ENCODE measurements around the gene DOCK2. TPM values are rescaled to one million over a fixed set of nuclear protein-coding genes. Genes with fewer than 3 reads are reported as not detected.
A peak's percentile ranks its signal among the peaks of the same experiment; 100 is the strongest.

DOCK2 gene
- total RNA-seq, 1 donor from 2014 or later, result 1.1 TPM

DNA sequence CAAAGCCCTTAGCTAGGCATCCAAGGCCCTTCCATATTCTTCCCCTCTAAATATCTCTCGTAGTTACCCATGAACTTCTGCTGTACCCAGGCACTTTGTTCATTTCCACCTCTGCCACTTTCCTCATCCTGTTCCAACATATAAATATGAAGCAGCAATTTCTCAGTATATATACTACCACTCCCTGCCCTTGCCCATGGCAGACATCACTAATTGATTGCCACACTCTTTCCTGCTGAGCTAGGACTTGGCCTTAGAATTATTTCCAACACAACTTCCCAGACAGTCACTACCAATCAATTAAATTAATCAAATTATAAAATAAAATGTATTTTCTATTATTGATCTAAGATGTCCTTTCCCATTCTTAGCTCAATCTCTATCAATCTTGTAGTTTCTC is 334.7 kb downstream of the DOCK2 start:
- Mint-ChIP-seq H3K4me3 (no peak overlapping the region), H3K27me3 (ENCODE audit: insufficient read depth, low read depth) (peaks cover 6% of the 10 kb centered on the region), H3K27ac (no peak overlapping the region), H3K9me3 (no peaks in the 10 kb centered on the region), H3K4me1 (peaks cover 35% of the 10 kb centered on the region), H3K36me3 (no peaks in the 10 kb centered on the region)
- no peak overlapping the region for H3K9ac ChIP-seq
- peaks cover 9% of the 10 kb centered on the region for H3K4me1 ChIP-seq
- H3K79me2 ChIP-seq (ENCODE audit: low read depth), result no peaks in the 10 kb centered on the region
- no peaks in the 10 kb centered on the region for H3K27me3 ChIP-seq
- H3K4me2 ChIP-seq, result no peak overlapping the region
- TF ChIP-seq EZH2phosphoT487 (IDR thresholded peaks at IDR 0.05) (no peak), EZH2 (IDR thresholded peaks at IDR 0.05) (no peak)
- TF ChIP-seq, protein P1, sequence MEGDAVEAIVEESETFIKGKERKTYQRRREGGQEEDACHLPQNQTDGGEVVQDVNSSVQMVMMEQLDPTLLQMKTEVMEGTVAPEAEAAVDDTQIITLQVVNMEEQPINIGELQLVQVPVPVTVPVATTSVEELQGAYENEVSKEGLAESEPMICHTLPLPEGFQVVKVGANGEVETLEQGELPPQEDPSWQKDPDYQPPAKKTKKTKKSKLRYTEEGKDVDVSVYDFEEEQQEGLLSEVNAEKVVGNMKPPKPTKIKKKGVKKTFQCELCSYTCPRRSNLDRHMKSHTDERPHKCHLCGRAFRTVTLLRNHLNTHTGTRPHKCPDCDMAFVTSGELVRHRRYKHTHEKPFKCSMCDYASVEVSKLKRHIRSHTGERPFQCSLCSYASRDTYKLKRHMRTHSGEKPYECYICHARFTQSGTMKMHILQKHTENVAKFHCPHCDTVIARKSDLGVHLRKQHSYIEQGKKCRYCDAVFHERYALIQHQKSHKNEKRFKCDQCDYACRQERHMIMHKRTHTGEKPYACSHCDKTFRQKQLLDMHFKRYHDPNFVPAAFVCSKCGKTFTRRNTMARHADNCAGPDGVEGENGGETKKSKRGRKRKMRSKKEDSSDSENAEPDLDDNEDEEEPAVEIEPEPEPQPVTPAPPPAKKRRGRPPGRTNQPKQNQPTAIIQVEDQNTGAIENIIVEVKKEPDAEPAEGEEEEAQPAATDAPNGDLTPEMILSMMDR (IDR thresholded peaks at IDR 0.05), result no peak
- no peaks in the 10 kb centered on the region for H3K36me3 ChIP-seq
- no peaks in the 10 kb centered on the region for H4K20me1 ChIP-seq (ENCODE audit: low read depth)
- DNase-seq (ENCODE audit: low spot score), result no peak
- no peak overlapping the region for H3K4me3 ChIP-seq
- no peak overlapping the region for H2AFZ ChIP-seq (replicated peaks)
- no peaks in the 10 kb centered on the region for H3F3A ChIP-seq (ENCODE audit: low read depth)
- H3K27ac ChIP-seq, result no peak overlapping the region
- H3K9me3 ChIP-seq (ENCODE audit: low read depth), result no peaks in the 10 kb centered on the region

DNA sequence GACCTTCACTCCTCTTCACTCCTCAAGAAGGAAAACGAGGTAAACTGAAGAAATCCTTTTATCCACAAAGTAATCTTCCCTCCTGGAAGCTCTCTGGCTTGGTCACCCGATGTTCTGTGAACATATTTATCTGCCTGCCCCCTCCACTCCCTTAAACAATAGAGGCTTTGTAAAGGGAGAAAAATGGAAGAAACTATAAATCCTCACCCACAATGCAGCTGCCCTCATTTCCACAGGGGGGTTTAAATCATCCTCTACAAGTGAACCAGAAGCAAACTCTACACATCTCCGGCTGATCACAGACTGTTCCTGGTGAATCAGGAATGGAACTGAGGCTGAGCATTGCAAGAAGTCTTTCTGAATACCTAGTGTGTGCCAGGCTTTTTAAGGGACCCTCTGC is 336.0 kb downstream of the DOCK2 start:
- no peak overlapping the region for H3K27ac Mint-ChIP-seq
- H3K27ac ChIP-seq, result no peak overlapping the region
- H3K4me2 ChIP-seq, result no peak overlapping the region
- no peak for TF ChIP-seq EZH2phosphoT487 (IDR thresholded peaks at IDR 0.05)
- H3K9me3 Mint-ChIP-seq, result no peaks in the 10 kb centered on the region
- no peak overlapping the region for H3K4me3 Mint-ChIP-seq
- no peak for DNase-seq (ENCODE audit: low spot score)
- peaks cover 39% of the 10 kb centered on the region for H3K4me1 Mint-ChIP-seq
- H3K36me3 Mint-ChIP-seq, result no peaks in the 10 kb centered on the region
- no peaks in the 10 kb centered on the region for H4K20me1 ChIP-seq (ENCODE audit: low read depth)
- H3K27me3 Mint-ChIP-seq (ENCODE audit: insufficient read depth, low read depth), result peaks cover 6% of the 10 kb centered on the region
- H3K36me3 ChIP-seq, result no peaks in the 10 kb centered on the region
- no peak overlapping the region for H2AFZ ChIP-seq (replicated peaks)
- peaks cover 11% of the 10 kb centered on the region for H3K4me1 ChIP-seq
- H3K79me2 ChIP-seq (ENCODE audit: low read depth), result no peaks in the 10 kb centered on the region
- no peak overlapping the region for H3K9ac ChIP-seq
- H3F3A ChIP-seq (ENCODE audit: low read depth), result no peaks in the 10 kb centered on the region
- H3K9me3 ChIP-seq (ENCODE audit: low read depth), result no peaks in the 10 kb centered on the region
- no peaks in the 10 kb centered on the region for H3K27me3 ChIP-seq
- H3K4me3 ChIP-seq, result no peak overlapping the region

DNA sequence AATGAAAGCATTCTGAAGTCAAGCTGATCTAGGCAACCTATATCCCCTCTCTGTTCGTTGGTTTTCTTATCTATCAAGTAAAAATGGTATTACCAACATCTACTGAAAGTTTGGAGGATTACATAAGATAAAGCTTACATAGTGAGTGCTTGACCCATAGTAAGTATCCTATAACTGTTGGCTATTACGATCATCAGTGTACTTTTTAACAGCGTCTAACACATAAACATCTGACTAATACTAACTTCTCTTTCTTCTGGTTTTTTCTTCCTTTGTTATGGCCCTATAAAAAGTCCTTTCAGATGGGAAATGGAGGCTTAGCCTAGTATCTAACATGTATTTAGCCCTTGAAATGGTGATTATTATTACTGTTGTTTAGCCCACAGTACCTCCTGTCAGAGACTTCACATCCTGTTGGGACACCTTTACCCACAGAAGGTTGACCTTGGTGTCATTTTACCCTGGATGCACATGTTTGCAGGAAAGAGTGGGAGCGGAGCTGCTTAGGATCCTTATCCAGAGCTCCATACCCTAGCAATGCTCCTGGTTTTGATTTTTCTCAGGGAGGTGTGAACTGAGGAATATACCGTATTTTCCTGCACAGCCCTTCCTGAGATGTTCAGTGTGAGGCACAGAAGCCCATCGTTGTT is 337.2 kb downstream of the DOCK2 start:
- H3K4me1 ChIP-seq, result peaks cover 19% of the 10 kb centered on the region
- no peaks in the 10 kb centered on the region for H3F3A ChIP-seq (ENCODE audit: low read depth)
- no peak overlapping the region for H2AFZ ChIP-seq (replicated peaks)
- H3K27ac Mint-ChIP-seq, result no peak overlapping the region
- H3K79me2 ChIP-seq (ENCODE audit: low read depth), result no peaks in the 10 kb centered on the region
- H3K27ac ChIP-seq, result no peak overlapping the region
- peaks cover 5% of the 10 kb centered on the region for H3K27me3 ChIP-seq
- no peak overlapping the region for H3K9ac ChIP-seq
- no peak for TF ChIP-seq EZH2phosphoT487 (IDR thresholded peaks at IDR 0.05)
- TF ChIP-seq, protein P1 (IDR thresholded peaks at IDR 0.05), result no peak
- TF ChIP-seq EZH2 (IDR thresholded peaks at IDR 0.05), result no peak
- H3K36me3 Mint-ChIP-seq, result no peaks in the 10 kb centered on the region
- no peak overlapping the region for H3K4me3 Mint-ChIP-seq
- peaks cover 50% of the 10 kb centered on the region for H3K4me1 Mint-ChIP-seq
- peaks cover 2% of the 10 kb centered on the region for H3K27me3 Mint-ChIP-seq (ENCODE audit: insufficient read depth, low read depth)
- no peaks in the 10 kb centered on the region for H4K20me1 ChIP-seq (ENCODE audit: low read depth)
- H3K4me3 ChIP-seq, result no peak overlapping the region
- H3K36me3 ChIP-seq, result no peaks in the 10 kb centered on the region
- no peak for DNase-seq (ENCODE audit: low spot score)
- no peak overlapping the region for H3K4me2 ChIP-seq
- H3K9me3 Mint-ChIP-seq, result no peaks in the 10 kb centered on the region
- H3K9me3 ChIP-seq (ENCODE audit: low read depth), result no peaks in the 10 kb centered on the region

DNA sequence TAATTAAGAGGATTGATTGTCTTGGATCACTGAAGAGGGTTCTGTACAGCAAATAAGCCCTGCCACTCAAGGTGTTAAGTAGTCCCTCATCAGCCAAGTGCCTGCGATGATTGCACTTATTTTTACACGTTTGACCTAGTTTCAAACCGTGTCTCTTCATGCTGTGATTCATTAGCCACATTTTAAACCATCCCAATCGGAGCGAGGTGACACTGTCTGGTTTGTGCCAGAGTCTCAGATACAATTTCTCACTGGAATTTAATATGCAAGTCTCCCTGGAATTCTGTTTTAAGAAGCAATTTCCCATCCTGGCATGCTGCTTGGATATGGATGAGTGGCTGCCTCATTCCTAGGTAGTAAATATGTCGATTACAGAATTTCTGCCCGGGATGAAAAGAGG is 341.6 kb downstream of the DOCK2 start:
- H3K27me3 ChIP-seq, result peaks cover 12% of the 10 kb centered on the region
- no peak overlapping the region for H3K9ac ChIP-seq
- H3K9me3 ChIP-seq (ENCODE audit: low read depth), result no peaks in the 10 kb centered on the region
- no peaks in the 10 kb centered on the region for H3K36me3 Mint-ChIP-seq
- no peak overlapping the region for H2AFZ ChIP-seq (replicated peaks)
- no peak overlapping the region for H3K4me2 ChIP-seq
- peaks cover 31% of the 10 kb centered on the region for H3K4me1 ChIP-seq
- H3K36me3 ChIP-seq, result no peaks in the 10 kb centered on the region
- no peaks in the 10 kb centered on the region for H3K79me2 ChIP-seq (ENCODE audit: low read depth)
- DNase-seq (ENCODE audit: low spot score), result peak; percentile 29
- H3K27ac ChIP-seq, result no peak overlapping the region
- no peak overlapping the region for H3K4me3 ChIP-seq
- H3K4me1 Mint-ChIP-seq, result peaks cover 53% of the 10 kb centered on the region
- peaks cover 2% of the 10 kb centered on the region for H3K27me3 Mint-ChIP-seq (ENCODE audit: insufficient read depth, low read depth)
- H3K9me3 Mint-ChIP-seq, result no peaks in the 10 kb centered on the region
- no peak overlapping the region for H3K27ac Mint-ChIP-seq
- no peak overlapping the region for H3K4me3 Mint-ChIP-seq
- H4K20me1 ChIP-seq (ENCODE audit: low read depth), result no peaks in the 10 kb centered on the region
- no peaks in the 10 kb centered on the region for H3F3A ChIP-seq (ENCODE audit: low read depth)
- TF ChIP-seq, protein P1 (IDR thresholded peaks at IDR 0.05), result no peak
- TF ChIP-seq EZH2 (IDR thresholded peaks at IDR 0.05), result no peak
- TF ChIP-seq EZH2phosphoT487 (IDR thresholded peaks at IDR 0.05), result no peak

Measured in neural progenitor cell (in vitro differentiated cells).